Body of pancreas (tissue), 4 donors: ENCODE measurements around the gene CCR4.
"Not testable (repeated sequence)": the region's sequence is repeated elsewhere in the genome, so short reads cannot be mapped to it uniquely, and the experiment has no call there.

ENCODE experiments used
- CTCF ChIP-seq, 7 experiments: fragments of 450-650 bp in 4 of 7; fragments of 200-600 bp in 3 of 7; sonication (generic) in 3 of 7; IDR thresholded peaks; one replicate each; pipeline ENCODE4 v1.5.1; 2016 to 2019; ENCODE audit warnings: antibody characterized with exemption in 7 of 7
- POLR2A ChIP-seq, 3 donors: fragments of 450-650 bp; IDR thresholded peaks; one replicate each; pipeline ENCODE4 v1.6.1; 2016; ENCODE audit warnings: antibody characterized with exemption in 3 of 3, mild to moderate bottlenecking in 2 of 3

- TF ChIP-seq CTCF, POLR2A (IDR thresholded peaks at IDR 0.05): not testable (repeated sequence)
Measured at GRCh38 chr3:32939531-32940284, 11.7 kb upstream of the CCR4 start.
